GM19372 (cell line): ENCODE data around the gene MPND.

ENCODE experiments used
- ATAC-seq: cut with Tn5 transposase; IDR thresholded peaks from one replicate; pipeline ENCODE4 v1.9.1; 2021; ENCODE audit warnings: mild to moderate bottlenecking, low read depth, moderate library complexity; ENCODE audit not compliant: unreplicated experiment

Gene MPND

GRCh38 chr19:4363571-4364304 is 20.4 kb downstream of the MPND start:
- no peak for ATAC-seq

- ATAC-seq: no peak
These were observed 22.0 kb downstream of the MPND start for GRCh38 chr19:4365341-4365740.

GRCh38 chr19:4365791-4366665 is 22.7 kb downstream of the MPND start:
- ATAC-seq: no peak

GRCh38 chr19:4366666-4367335 is 23.4 kb downstream of the MPND start:
- ATAC-seq: no peak

GRCh38 chr19:4367336-4367723 is 24.0 kb downstream of the MPND start:
- no peak for ATAC-seq

DNA sequence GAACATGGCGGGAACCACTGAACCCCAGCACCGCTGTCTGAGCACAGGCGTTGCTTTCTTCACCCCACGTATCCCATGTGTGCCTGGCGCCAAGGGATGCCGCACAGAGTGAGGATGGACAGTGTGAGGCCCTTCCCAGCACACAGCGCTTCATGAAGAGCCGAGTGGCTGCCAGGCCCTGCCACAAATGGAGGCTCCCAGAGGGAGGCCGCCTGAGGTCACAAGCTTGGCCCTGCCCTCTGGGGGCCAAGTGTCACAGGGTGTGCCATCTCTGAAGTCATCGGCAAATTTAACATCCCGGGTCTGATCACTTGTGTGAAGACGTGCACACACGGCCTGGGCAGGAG is 24.4 kb downstream of the MPND start:
- no peak for ATAC-seq

DNA sequence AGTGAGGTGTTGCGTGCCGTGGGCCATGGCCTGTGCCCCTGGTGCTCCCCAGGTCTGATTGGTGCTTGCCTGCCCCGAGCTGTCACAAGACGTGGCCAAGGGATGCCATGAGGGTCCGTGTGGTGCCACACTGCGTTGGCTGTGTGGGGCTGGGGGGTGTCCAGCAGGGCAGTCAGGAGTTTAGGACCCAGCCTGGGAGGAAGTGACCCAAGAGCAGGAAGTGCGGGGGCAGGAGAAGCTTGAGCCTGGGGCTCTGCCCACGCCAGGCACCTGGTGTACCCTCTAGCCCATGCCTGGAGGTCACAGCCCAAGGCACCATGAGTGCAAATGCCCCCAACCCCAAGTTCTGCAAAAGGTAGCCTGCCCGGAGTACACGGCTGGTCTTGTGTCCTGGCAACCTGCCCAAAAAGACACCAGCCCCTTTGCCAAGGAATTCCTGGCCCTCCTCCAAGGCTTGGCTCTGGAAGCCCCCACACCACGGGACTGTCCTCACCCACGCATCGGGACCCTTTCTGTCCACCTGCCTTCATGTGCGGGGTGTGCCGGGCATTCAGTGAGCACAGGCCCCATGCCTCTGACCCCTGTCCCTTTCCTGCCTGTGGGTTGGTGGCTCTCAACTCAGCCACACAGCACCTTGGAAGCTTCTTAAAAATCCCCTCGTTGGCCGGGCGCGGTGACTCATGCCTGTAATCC is 24.9 kb downstream of the MPND start:
- no peak for ATAC-seq

DNA sequence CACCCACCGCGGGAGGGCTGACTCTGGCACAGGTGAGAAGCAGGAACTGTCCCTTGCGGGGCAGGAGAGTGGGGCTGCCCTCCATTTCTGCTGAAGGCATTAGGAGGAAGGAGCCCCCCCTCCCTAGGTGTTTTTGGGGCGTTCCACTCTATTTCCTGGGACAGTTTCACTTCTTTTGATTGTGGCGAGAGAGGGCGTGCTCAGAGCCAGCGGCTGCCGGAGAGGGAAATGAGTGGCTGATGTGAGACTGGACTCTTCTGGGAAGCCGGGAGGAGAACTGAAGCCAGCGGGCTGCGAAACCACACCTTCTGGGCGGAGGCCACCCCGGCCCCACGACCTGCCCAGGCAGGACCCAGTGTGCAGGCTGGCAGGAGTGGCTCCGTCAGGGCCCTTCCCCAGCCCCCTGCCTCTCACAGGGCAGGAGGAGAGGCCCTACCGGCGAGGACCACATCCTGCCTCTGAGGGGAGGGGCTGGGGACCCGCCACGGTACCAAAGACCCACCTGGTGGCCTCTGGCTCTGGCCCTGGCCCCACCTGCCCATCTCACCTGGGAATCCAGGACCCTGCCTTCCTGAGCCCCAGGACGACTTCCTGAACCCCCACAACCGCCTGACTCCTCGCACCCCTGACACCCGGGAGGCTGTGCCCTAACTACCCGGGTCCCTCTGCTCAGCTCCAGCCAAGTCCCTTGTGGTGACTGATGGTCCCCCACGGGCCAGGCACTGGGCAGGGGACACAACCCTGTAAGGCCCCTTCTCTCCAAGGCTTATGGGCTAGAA is 25.9 kb downstream of the MPND start:
- ATAC-seq: peak; percentile 56

GRCh38 chr19:4369888-4370260 is 26.5 kb downstream of the MPND start:
- peak; percentile 49 for ATAC-seq

DNA sequence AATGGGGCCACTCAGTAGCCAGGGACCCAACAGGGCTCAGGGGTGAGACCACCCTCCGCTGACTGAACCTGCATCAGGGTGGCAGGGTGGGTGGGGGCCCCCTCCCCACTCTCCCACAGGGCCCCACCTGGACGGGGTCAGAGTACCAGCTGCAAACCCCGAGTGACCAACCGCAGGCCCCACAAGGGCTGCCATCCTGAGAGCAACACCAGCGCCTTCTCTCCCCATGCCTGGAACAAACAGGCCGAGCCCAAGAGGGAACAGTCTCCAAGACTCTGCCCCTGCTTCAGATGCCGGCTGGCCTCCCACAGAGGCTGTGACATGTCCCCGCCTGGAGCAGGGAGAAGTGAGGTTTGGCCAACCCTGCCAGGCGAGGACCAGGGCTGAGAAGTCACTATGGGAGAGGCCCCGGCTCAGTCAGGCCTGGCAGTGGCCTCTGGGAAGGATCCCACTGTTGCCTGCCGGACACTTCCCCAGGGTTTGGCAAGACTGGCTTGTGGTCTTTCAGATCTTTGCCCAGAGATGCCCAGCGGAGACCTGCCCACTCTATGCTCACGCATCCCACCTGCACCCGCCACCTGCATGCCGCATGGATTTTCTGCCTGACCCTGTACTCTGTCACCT is 27.2 kb downstream of the MPND start:
- ATAC-seq: no peak

- no peak for ATAC-seq
These were observed 28.1 kb downstream of the MPND start for GRCh38 chr19:4371247-4372164.

- no peak for ATAC-seq
These were observed 29.0 kb downstream of the MPND start for GRCh38 chr19:4372165-4373012.

- no peak for ATAC-seq
These were observed 29.6 kb downstream of the MPND start for GRCh38 chr19:4373013-4373367.

- no peak for ATAC-seq
These were observed 30.5 kb downstream of the MPND start for GRCh38 chr19:4373601-4374497.

DNA sequence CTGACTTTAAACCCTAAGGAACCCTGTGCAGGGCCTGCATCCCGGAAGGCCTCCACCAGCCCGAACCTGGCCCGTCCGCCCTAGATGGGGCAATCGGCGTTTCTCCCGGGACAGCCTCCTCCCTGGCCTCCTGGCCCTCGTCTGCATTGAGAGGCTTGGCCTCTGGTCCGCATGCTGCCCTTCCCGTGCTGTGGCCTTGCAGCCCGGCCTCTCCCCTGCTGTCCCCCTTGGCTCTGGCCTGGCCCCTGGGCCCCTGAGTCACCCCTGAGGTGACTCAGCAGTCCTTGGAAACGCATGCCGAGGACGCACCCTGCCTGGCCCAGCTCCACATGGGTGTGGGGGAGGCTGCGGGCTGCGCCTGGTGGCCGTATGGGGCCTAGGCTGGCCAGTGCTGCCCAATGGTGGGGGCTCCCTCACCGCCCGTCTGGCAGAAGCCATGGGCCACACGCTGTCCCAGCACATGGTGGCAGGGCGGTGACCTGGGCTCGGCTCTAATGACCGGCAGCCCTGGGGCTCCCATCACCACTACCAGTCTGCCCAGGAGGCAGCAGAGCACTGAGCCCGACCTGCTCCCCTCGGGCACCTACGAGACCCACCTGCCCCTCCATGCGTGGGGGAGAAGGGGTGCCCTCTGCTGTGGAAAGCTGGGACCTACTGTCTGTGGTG is 31.3 kb downstream of the MPND start:
- no peak for ATAC-seq
